HepG2 (cell line): Measurements from ENCODE around the gene MICALL2. TPM values are rescaled to one million over a fixed set of nuclear protein-coding genes. Genes with fewer than 3 reads are reported as not detected.
A peak's percentile ranks its signal among the peaks of the same experiment; 100 is the strongest.

Experiments
- ATAC-seq: fragments of 200-7000 bp; cut with Tn5 transposase; 3 replicates; pipeline ENCODE4 v1.9.1; 2020; ENCODE audit warnings: mild to moderate bottlenecking, moderate library complexity
- BruUV-seq: library from RNA; stranded (reverse); fragments of 400-500 nt; replicated peaks from 2 replicates; lab custom pipeline; 2021; lab: Mats Ljungman, UMichigan
- CTCF ChIA-PET: fragments of 300-600 bp; formaldehyde crosslinking; extraction: SDS; loops from one replicate; lab custom pipeline; 2021; ENCODE audit warnings: low total read pairs, inconsistent platforms, low intra/inter-chr PET ratio; lab: Yijun Ruan, JAX
- POLR2A ChIA-PET: fragments of 350-600 bp; sonication (Branson Sonifier 250); formaldehyde crosslinking; loops from one replicate; lab custom pipeline; 2020; ENCODE audit warnings: antibody characterized with exemption, inconsistent platforms; lab: Yijun Ruan, JAX
- DNase-seq: peaks from one replicate; pipeline ENCODE4 v3.0.0-alpha.2; 2015; ENCODE audit warnings: low spot score
- FAIRE-seq: peaks from 3 replicates; lab custom pipeline; 2011; peaks lifted over from hg19 to GRCh38; lab: Jason Lieb, UNC
- H2AFZ ChIP-seq: one replicate; pipeline ENCODE4 v1.6.1; 2011; ENCODE audit warnings: low read length, inconsistent platforms
- H3K27ac ChIP-seq: fragments of 300-600 bp; 3 replicates; pipeline ENCODE4 v1.8.0; 2011; ENCODE audit warnings: mixed run types, mild to moderate bottlenecking, mixed read lengths, low read length, inconsistent platforms; ENCODE audit not compliant: insufficient read depth; ENCODE audit errors: extremely low read length
- H3K27me3 ChIP-seq, 2 experiments: fragments of 200-600 bp in 1 of 2; 2 replicates in 1 of 2; 3 replicates in 1 of 2; pipeline versions ENCODE4 v1.6.0 to v1.8.0; 2011; ENCODE audit warnings: low read length in 2 of 2, mild to moderate bottlenecking in 2 of 2, moderate library complexity in 2 of 2, inconsistent platforms in 1 of 2; ENCODE audit not compliant: insufficient read depth in 2 of 2, control insufficient read depth in 1 of 2
- H3K36me3 ChIP-seq, 2 experiments: fragments of 200-600 bp in 1 of 2; replicated peaks in 1 of 2; 2 replicates in 1 of 2; 3 replicates in 1 of 2; pipeline versions ENCODE4 v1.5.1 to v1.8.0; 2011; ENCODE audit warnings: low read length in 2 of 2, inconsistent platforms in 1 of 2; ENCODE audit not compliant: insufficient read depth in 2 of 2, control insufficient read depth in 1 of 2
- H3K4me1 ChIP-seq: 2 replicates; pipeline ENCODE4 v1.5.1; 2012; ENCODE audit warnings: low read length, inconsistent platforms; ENCODE audit not compliant: insufficient read depth
- H3K4me2 ChIP-seq: 2 replicates; pipeline ENCODE4 v1.6.0; 2011; ENCODE audit warnings: low read depth, low read length, inconsistent platforms
- H3K4me3 ChIP-seq, 3 experiments: fragments of 200-600 bp in 1 of 3; sonication (generic), shearing (Covaris generic) in 1 of 3; replicated peaks in 1 of 3; 2 replicates each; pipeline ENCODE4 v1.5.1; 2011 to 2016; ENCODE audit warnings: low read length in 3 of 3, inconsistent platforms in 2 of 3, low read depth in 2 of 3, mild to moderate bottlenecking in 2 of 3, control low read depth in 1 of 3, mixed read lengths in 1 of 3; ENCODE audit not compliant: insufficient read depth in 1 of 3
- H3K79me2 ChIP-seq: one replicate; pipeline ENCODE4 v1.6.1; 2011; ENCODE audit warnings: low read length, inconsistent platforms; ENCODE audit not compliant: insufficient read depth
- H3K9ac ChIP-seq: 2 replicates; pipeline ENCODE4 v1.6.0; 2011; ENCODE audit warnings: mild to moderate bottlenecking, low read depth, low read length, inconsistent platforms; ENCODE audit not compliant: insufficient read depth
- H3K9me3 ChIP-seq: 2 replicates; pipeline ENCODE4 v1.5.1; 2012; ENCODE audit warnings: mild to moderate bottlenecking, low read length
- H4K20me1 ChIP-seq: 2 replicates; pipeline ENCODE4 v1.6.0; 2011; ENCODE audit warnings: inconsistent platforms, mild to moderate bottlenecking, low read length, moderate library complexity; ENCODE audit not compliant: insufficient read depth
- BCL3 ChIP-seq: sonication (generic); formaldehyde crosslinking; IDR thresholded peaks from 2 replicates; pipeline ENCODE4 v1.5.1; 2020; ENCODE audit warnings: mild to moderate bottlenecking, missing genetic modification reagents, moderate library complexity
- PRDM15 ChIP-seq: sonication (generic); formaldehyde crosslinking; IDR thresholded peaks from 2 replicates; pipeline ENCODE4 v1.4.0; 2020; ENCODE audit warnings: missing genetic modification reagents
- SRY ChIP-seq: sonication (generic); formaldehyde crosslinking; IDR thresholded peaks from 2 replicates; pipeline ENCODE4 v1.8.0; 2022; ENCODE audit warnings: mild to moderate bottlenecking, missing genetic modification reagents
- USF2 ChIP-seq, 2 experiments: sonication (generic) in 1 of 2; formaldehyde crosslinking in 1 of 2; IDR thresholded peaks; 2 replicates each; pipeline versions ENCODE4 v1.5.1 to v1.6.1; 2011 to 2020; ENCODE audit warnings: borderline replicate concordance in 1 of 2, low read depth in 1 of 2, low read length in 1 of 2, mild to moderate bottlenecking in 1 of 2, missing genetic modification reagents in 1 of 2, moderate library complexity in 1 of 2
- ZNF225 ChIP-seq: sonication (generic); formaldehyde crosslinking; IDR thresholded peaks from 2 replicates; pipeline ENCODE4 v1.4.0; 2020; ENCODE audit warnings: mild to moderate bottlenecking, missing genetic modification reagents
- ZNF44 ChIP-seq: sonication (generic); formaldehyde crosslinking; IDR thresholded peaks from 2 replicates; pipeline ENCODE4 v1.5.1; 2020; ENCODE audit warnings: mild to moderate bottlenecking, missing genetic modification reagents
- WGBS: methylation state at CpG from one replicate; pipeline ENCODE4 v1.1.6; 2017; ENCODE audit warnings: low lambda C conversion rate; 5-methylcytosine and 5-hydroxymethylcytosine counted together
- in situ Hi-C: cut with HindIII; loops from 2 replicates; pipeline ENCODE4 v1.10.0; 2017; ENCODE audit warnings: low pct_unique_long_range_greater_than_20kb; ENCODE audit not compliant: extremely low pct_ligation_motif_present
- intact Hi-C: fragments of 100-400 bp; cut with micrococcal nuclease; formaldehyde crosslinking; loops from one replicate; pipeline ENCODE4 v1.10.0; 2022; ENCODE audit not compliant: unreplicated experiment
- polyA plus RNA-seq, 8 experiments: library from polyadenylated mRNA; depleted of rRNA in 3 of 8; stranded (reverse) in 7 of 8; unstranded in 1 of 8; fragments of >200 nt; fragmentation: Illumina TruSeq in 4 of 8; extraction: Trizol in 4 of 8; gene quantifications; 2 replicates each; pipeline versions ENCODE4 v1.2.1 to v1.2.3, GENCODE V29; 2011 to 2016; ENCODE audit warnings: low read depth in 4 of 8, missing spikeins in 1 of 8, mixed read lengths in 1 of 8; ENCODE audit not compliant: insufficient read depth in 1 of 8
- total RNA-seq, 5 experiments: library from RNA; depleted of rRNA; stranded (reverse); fragments of >200 nt; fragmentation: Illumina TruSeq; extraction: Trizol; gene quantifications; 2 replicates each; pipeline ENCODE4 v1.2.3, GENCODE V29; 2016; ENCODE audit warnings: low read depth in 1 of 5

The MICALL2 gene
- total and polyA plus RNA-seq, 2 of the 13 experiments (the other 11 are each of a cell fraction or from before 2014, with no cell fraction given): 5.8 to 12.4 TPM

GRCh38 chr7:1434891-1435670 lies 24.2 kb downstream of the MICALL2 start (continued):
- no peak for TF ChIP-seq BCL3
- no peak for TF ChIP-seq USF2 (IDR thresholded peaks at IDR 0.05; ENCODE audit: low read depth, low read length)
- no peak for TF ChIP-seq USF2 (CRISPR knock-in tag; IDR thresholded peaks at IDR 0.05; ENCODE audit: borderline replicate concordance)
- no peak for TF ChIP-seq ZNF44 (CRISPR knock-in tag)
- TF ChIP-seq ZNF225 (CRISPR knock-in tag): no peak

- WGBS: 90% methylated on average over 12 of the region's 35 CpGs
- intact Hi-C loops (no loop called here), in situ Hi-C loops (loop anchor here (5.0 kb wide), 1 partner anchor 33 kb away; no protein-coding TSS in a partner anchor)
- Histone ChIP-seq H3K9me3 (no peaks in the 10 kb centered on the region), H3K9ac (no peak overlapping the region), H3K4me3 (no peak overlapping the region), H3K27me3 (peaks cover 3 to 10% of the 10 kb centered on the region in 2 experiments; a peak in 1 of 5 replicates), H3K79me2 (no peaks in the 10 kb centered on the region), H3K4me2 (no peak overlapping the region), H2AFZ (no peak overlapping the region), H4K20me1 (no peaks in the 10 kb centered on the region), H3K27ac (no peak overlapping the region), H3K36me3 (no peaks in the 10 kb centered on the region), H3K4me1 (peaks cover 30% of the 10 kb centered on the region)
- no TSS peak for BruUV-seq
- ChIA-PET POLR2A (no interaction called here), CTCF (no interaction called here)
- DNase-seq (no peak), FAIRE-seq (no peak), ATAC-seq (no peak)
- TF ChIP-seq PRDM15 (CRISPR knock-in tag) (0 out of 2 replicates have a peak, but pooled peaks have one; percentile 49), SRY (CRISPR knock-in tag) (no peak)
Measured at GRCh38 chr7:1434165-1434718, 25.0 kb downstream of the MICALL2 start.
